Measurements from ENCODE around the gene LRP1B. TPM values are rescaled to one million over a fixed set of nuclear protein-coding genes. Genes with fewer than 3 reads are reported as not detected.

Gene LRP1B
- total RNA-seq, 2 donors from 2014 or later, result 0.79 to 1.8 TPM

- Mint-ChIP-seq H3K9me3 (no peaks in the 10 kb centered on the region), H3K36me3 (ENCODE audit: low read depth) (no peaks in the 10 kb centered on the region), H3K4me1 (peaks cover under 1% of the 10 kb centered on the region), H3K4me3 (no peak overlapping the region), H3K27me3 (ENCODE audit: insufficient read depth) (no peaks in the 10 kb centered on the region), H3K27ac (no peak overlapping the region)
- no peaks in the 10 kb centered on the region for H3K9me3 ChIP-seq (ENCODE audit: control insufficient read depth, low read length)
- no peak for DNase-seq
- TF ChIP-seq CTCF (conservative IDR thresholded peaks at IDR 0.05), result no peak
- no peak overlapping the region for H3K4me3 ChIP-seq (ENCODE audit: low read length)
- no peaks in the 10 kb centered on the region for H3K27me3 ChIP-seq (ENCODE audit: control insufficient read depth, insufficient read depth, low read length, poor library complexity, severe bottlenecking)
- no peaks in the 10 kb centered on the region for H3K4me1 ChIP-seq (ENCODE audit: control insufficient read depth, insufficient read depth, low read length)
- H3K27ac ChIP-seq (ENCODE audit: low read depth, low read length), result no peak overlapping the region
- 86 to 95% methylated on average over 1 of the region's 1 CpG for WGBS, 2 experiments (ENCODE audit: insufficient coverage in 1 of 2, insufficient read length in 1 of 2)
- no peak overlapping the region for H3K9ac ChIP-seq (ENCODE audit: extremely low read depth, low read length, poor library complexity, severe bottlenecking)
- H3K36me3 ChIP-seq (ENCODE audit: control insufficient read depth, insufficient read depth, low read length), result no peaks in the 10 kb centered on the region
These were observed 419.2 kb downstream of the LRP1B start for GRCh38 chr2:141711627-141712026.

- H3K4me3 ChIP-seq (ENCODE audit: low read length), result no peak overlapping the region
- no peaks in the 10 kb centered on the region for H3K4me1 ChIP-seq (ENCODE audit: control insufficient read depth, insufficient read depth, low read length)
- no peaks in the 10 kb centered on the region for H3K36me3 Mint-ChIP-seq (ENCODE audit: low read depth)
- no peaks in the 10 kb centered on the region for H3K9me3 ChIP-seq (ENCODE audit: control insufficient read depth, low read length)
- no peaks in the 10 kb centered on the region for H3K27me3 Mint-ChIP-seq (ENCODE audit: insufficient read depth)
- H3K36me3 ChIP-seq (ENCODE audit: control insufficient read depth, insufficient read depth, low read length), result no peaks in the 10 kb centered on the region
- H3K27ac Mint-ChIP-seq, result no peak overlapping the region
- H3K4me1 Mint-ChIP-seq, result no peaks in the 10 kb centered on the region
- H3K9me3 Mint-ChIP-seq, result no peaks in the 10 kb centered on the region
- no peak for TF ChIP-seq CTCF (conservative IDR thresholded peaks at IDR 0.05)
- DNase-seq, result no peak
- H3K9ac ChIP-seq (ENCODE audit: extremely low read depth, low read length, poor library complexity, severe bottlenecking), result no peak overlapping the region
- 88 to 100% methylated on average over 2 to 3 of the region's 3 CpGs for WGBS, 2 experiments (ENCODE audit: insufficient coverage in 1 of 2, insufficient read length in 1 of 2)
- H3K4me3 Mint-ChIP-seq, result no peak overlapping the region
- no peaks in the 10 kb centered on the region for H3K27me3 ChIP-seq (ENCODE audit: control insufficient read depth, insufficient read depth, low read length, poor library complexity, severe bottlenecking)
- H3K27ac ChIP-seq (ENCODE audit: low read depth, low read length), result no peak overlapping the region
These were observed 420.1 kb downstream of the LRP1B start for GRCh38 chr2:141710589-141711239.

- Histone ChIP-seq H3K36me3 (ENCODE audit: control insufficient read depth, insufficient read depth, low read length) (no peaks in the 10 kb centered on the region), H3K4me1 (ENCODE audit: control insufficient read depth, insufficient read depth, low read length) (no peaks in the 10 kb centered on the region), H3K9me3 (ENCODE audit: control insufficient read depth, low read length) (no peaks in the 10 kb centered on the region), H3K27me3 (ENCODE audit: control insufficient read depth, insufficient read depth, low read length, poor library complexity, severe bottlenecking) (no peaks in the 10 kb centered on the region), H3K4me3 (ENCODE audit: low read length) (no peak overlapping the region), H3K9ac (ENCODE audit: extremely low read depth, low read length, poor library complexity, severe bottlenecking) (no peak overlapping the region), H3K27ac (ENCODE audit: low read depth, low read length) (no peak overlapping the region)
- WGBS, 2 experiments (ENCODE audit: insufficient coverage in 1 of 2, insufficient read length in 1 of 2), result 78 to 93% methylated on average over 2 of the region's 2 CpGs
- no peak for DNase-seq
- Mint-ChIP-seq H3K9me3 (no peaks in the 10 kb centered on the region), H3K36me3 (ENCODE audit: low read depth) (no peaks in the 10 kb centered on the region), H3K27ac (no peak overlapping the region), H3K4me3 (no peak overlapping the region), H3K27me3 (ENCODE audit: insufficient read depth) (no peaks in the 10 kb centered on the region), H3K4me1 (no peaks in the 10 kb centered on the region)
- TF ChIP-seq CTCF (conservative IDR thresholded peaks at IDR 0.05), result no peak
These were observed 421.1 kb downstream of the LRP1B start for GRCh38 chr2:141709756-141710155.
